HG03135 (cell line): ENCODE measurements around the gene DUOXA2.
"Not testable (repeated sequence)": the region's sequence is repeated elsewhere in the genome, so short reads cannot be mapped to it uniquely, and the experiment has no call there.

Experiments
- ATAC-seq: cut with Tn5 transposase; IDR thresholded peaks from one replicate; pipeline ENCODE4 v1.9.1; 2021; ENCODE audit warnings: mild to moderate bottlenecking, moderate library complexity; ENCODE audit not compliant: unreplicated experiment

Gene DUOXA2

GRCh38 chr15:45094358-45094730 lies 19.8 kb upstream of the DUOXA2 start:
- no peak for ATAC-seq

GRCh38 chr15:45095661-45096060 lies 18.5 kb upstream of the DUOXA2 start:
- ATAC-seq = no peak

- no peak for ATAC-seq
Measured at GRCh38 chr15:45097466-45097865, 16.7 kb upstream of the DUOXA2 start.

GRCh38 chr15:45099549-45100165 lies 14.5 kb upstream of the DUOXA2 start:
- no peak for ATAC-seq

DNA sequence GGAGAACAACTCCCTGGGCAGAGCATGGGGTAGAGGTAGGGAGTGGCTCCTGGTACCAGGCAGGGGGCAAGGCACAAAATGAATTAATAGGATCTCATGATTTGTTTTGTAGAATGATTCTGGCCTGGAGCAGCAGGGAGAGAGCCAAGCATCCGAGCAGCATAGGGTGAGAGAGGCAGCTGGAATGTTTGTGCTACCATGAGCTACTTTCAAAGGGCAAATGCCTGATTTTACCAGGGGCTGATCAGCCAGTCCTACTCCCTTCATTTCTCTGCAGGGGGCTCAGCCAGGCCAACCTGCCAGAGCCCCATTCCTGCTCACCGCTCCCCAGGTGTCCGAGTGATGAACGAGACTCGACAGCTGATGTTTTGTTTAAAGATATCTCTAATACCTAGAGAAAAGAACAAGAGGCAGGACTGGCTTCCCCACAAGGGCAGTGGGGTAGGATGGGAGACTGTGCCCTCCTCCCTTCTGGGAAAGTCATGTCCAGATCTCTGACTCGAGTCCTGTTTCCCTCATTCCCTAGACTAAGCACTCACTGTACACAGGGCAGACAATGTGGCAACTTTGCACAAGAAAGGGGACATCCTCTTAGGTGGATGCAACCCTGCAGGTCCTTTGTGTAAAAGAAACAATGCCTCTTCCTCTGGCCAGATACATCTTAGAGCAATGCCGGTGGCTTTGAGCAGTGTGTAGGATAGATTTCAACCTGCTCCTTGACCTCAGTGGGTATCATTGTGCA lies 13.1 kb upstream of the DUOXA2 start:
- no peak for ATAC-seq

GRCh38 chr15:45101749-45102148 lies 12.4 kb upstream of the DUOXA2 start:
- ATAC-seq = no peak

DNA sequence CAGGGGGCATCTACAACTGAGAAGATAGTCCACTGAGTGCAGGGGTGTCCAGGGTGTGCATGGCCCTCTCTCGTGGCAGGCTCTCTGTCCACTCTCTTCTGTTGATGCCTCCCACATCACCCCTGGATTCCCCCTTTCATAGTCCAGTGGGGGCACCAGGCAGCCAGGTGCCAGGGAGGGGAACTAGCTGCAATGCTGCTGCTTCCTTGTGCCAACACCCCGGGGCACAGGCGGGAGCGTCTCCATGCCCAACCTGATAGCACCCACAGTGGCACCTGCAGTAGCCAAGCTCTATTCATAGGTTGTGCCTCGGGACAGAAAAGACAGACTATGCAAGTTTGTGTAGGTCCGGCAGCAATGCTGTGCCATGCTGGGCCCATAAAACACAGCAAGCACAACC lies 11.9 kb upstream of the DUOXA2 start:
- ATAC-seq = no peak

DNA sequence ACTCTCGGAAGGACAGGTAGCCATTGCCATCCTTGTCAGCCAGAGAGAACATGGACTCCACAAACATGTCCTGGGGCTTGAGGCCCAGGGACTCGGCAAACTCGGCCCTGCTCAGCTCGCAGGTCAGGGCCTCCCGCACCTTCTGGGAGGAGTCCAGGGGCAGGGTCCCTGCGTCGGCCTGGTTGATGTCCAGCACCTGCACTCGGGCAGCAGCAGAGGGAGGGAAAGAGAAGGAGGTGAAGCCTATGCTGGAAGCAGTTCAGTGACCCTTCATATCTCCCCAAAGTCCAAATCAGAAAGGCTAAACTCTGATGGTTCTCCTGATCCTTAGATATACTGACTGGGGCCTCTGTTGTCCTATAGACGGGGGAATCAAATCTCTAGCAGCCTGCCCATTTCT lies 10.0 kb upstream of the DUOXA2 start:
- not testable (repeated sequence) for ATAC-seq

GRCh38 chr15:45105586-45105985 lies 8.5 kb upstream of the DUOXA2 start:
- no peak for ATAC-seq

DNA sequence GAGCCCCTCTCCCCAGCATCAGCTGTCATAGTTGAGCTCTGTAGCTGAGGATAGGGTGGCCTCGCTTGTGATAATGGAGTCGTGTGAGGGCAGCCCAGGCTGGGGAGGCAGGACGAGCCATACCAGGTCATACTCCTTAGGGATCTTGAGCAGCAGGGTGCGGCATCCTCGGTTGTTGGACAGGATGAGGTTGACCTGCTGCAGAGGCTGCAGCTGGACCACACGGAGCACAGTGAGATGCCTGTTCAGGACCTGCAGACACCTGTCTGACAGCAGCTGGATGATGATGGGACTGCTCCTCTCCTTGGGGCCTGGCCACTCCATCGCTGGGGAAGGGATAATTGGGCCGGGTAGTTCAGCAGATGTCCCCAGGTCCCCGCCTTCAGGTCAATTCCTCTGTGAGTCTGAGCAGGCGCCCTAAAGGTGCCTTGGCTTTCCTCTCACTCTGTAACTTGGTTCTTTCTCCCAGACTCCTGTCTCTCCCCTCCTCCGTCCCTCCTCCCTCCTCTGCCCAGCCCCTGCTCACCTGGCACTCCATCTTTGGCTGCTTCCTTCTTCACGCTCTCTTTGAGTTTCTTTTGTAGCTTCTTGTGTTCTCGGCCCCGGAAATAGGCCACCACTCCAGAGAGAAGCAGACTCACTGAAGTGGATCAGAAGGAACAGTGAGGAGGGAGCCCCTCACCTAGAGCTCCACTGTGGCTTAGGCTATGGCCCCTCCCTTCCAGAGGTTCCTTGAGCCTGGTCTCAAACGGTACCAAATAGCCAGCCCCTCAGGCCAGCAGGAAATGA lies 7.9 kb upstream of the DUOXA2 start:
- ATAC-seq = no peak

- ATAC-seq = no peak
Measured at GRCh38 chr15:45107941-45108630, 6.0 kb upstream of the DUOXA2 start.

- no peak for ATAC-seq
Measured at GRCh38 chr15:45110256-45110820, 3.8 kb upstream of the DUOXA2 start.

DNA sequence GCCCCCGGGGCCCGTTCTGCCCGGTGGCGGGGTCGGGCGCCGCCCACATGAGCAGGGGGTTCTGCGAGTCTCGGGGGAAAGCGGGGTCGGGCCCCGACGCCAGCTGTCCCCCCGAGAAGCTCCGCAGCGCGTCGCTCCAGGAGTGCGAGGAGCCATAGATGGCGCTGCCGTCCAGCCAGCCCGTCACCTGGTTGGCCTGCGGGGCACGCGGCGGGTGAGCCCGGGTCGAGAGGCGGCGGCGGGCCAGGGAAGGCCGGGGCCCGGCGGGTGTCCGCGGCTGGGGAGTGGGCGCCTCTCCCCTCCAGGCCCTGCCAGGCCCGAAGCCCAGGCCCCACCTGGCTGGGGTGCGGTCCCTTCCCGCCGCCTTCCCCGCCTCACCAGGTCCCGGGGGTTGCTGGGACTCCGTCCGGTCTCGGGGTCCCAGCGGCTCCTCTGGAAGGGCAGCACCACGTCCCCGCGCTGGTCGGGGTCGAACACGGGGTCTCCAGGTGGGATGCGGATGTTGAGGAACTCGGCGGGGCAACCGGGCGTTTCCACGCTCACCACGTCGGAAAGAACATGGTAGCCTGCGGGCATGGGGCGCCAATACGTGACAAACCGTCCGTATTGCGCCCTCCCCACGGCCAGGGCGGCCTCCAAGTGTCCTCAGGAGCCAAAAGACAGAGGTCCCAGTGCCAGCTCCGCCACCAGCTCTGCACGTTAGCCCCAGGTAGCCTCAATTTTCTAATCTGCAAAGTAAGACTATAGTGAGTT lies 2.6 kb upstream of the DUOXA2 start:
- no peak for ATAC-seq

DNA sequence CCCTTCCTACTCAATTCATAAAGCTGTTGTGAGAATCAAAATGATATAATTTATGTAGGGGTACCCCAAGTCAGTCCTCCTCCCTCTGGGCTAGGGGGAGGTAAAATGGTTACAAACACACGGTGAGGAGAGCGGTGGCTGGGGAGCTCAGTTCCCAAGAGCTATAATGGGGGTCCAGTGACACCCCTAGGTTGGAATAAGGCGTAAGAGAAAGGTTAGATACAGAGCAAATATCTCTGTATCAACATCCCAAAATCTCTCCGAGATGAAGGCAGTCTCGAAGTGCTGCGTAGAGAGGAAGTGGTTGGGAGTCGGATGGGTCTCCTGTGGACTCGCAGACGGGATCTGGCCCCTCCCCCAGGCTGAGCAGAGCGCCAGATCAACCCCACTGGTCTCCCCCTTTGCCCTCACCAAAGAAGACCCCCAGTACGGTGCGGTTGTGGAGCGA lies 2.0 kb upstream of the DUOXA2 start:
- ATAC-seq = no peak

DNA sequence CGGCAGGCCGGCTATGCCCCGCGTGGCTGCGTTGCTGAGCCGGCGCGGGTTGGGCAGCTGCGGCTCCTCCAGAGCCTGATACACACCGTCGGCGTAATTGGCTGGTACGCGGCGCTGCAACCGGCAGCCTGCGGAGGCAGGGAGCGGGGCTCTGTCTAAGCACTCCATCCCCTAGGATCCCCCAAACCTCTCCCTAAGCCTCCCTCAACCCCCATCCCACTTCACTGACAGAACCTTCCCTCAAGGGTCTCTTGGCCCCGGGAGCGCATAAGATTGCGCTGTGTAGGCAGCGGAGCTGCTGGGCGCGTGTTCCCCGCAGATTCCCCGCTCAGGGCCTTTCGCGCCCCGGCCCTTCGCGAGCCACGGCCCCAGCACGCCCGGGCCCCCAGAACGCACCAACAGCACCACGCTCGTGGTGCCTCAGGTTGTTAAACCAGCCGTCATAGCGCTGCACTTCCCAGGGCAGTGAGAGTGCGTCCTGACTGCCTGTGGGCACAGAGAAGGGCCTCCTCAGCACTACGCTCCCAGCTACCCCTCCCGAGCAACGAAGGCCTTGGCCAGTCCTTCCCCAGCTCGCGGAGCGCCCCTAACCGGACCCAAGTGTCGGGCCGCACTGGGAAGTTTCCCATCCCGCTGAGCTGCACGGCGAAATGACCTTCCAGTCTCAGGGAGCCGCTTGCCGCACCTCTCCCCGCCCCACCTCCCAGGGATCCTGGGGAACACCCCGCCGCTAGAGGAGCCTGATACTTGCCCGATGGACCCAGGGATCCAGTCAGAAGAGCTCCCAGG lies 1.3 kb upstream of the DUOXA2 start:
- ATAC-seq = no peak

- ATAC-seq = no peak
Measured at GRCh38 chr15:45113380-45113990, 641 bp upstream of the DUOXA2 start.

DNA sequence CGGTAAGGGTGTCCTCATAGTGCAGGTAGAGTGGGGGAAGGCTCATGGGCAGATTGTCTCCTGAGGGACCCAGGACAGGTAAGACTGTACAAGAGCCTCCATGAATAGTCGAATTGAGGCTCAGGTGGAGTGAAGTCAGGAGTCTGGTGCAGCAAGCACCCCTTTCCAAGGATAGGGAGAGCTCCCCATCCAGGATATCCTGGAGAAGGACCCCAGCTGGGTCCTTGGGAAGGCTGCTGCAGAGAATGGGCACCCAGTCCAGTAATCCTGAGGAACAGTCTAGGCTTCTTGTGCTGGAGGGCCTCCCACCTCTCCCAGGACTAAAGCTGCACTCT lies 592 bp downstream of the DUOXA2 start:
- no peak for ATAC-seq

DNA sequence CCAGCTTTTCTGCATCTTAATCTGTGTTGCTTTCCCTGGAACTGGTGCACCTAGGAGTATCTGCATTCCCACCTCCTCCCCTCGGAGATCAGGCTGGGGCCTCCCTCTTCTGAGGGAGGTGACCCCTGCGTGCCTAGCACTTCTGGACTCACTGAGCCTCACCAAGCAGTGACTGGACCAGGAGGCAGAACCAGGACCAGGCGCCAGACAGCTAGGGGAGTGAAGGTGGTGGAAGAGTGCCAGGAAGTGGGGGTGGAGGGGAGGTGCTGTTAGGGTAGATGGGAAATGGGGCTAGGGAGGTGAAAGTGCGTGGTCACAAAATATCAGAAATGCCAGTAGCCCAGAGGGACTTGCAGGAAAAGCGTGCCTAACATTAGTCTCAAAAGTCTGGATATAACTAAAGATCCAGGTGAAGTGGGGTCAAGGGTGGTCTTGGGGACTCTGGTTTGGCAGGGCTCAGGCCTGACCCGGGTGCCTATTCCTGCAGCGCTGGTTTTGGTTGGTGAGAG lies 1.2 kb downstream of the DUOXA2 start:
- ATAC-seq = no peak

DNA sequence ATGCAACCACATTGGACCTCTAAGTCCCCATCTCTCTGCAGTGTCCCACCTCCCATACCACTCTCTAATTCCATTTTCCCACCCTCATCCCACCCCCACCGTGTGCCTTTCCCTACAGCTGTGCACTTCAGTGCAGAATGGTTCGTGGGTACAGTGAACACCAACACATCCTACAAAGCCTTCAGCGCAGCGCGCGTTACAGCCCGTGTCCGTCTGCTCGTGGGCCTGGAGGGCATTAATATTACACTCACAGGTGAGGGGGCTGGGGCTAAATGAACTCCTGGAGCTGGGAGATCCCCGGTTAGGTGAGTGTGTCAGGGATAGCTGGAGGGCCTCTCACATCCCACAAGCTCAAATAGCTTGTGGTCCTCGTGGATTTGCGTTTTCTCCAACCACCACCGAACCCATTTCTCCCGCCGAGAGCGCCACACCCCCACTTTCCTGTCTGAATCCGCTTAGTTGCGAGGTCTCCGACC lies 1.9 kb downstream of the DUOXA2 start:
- no peak for ATAC-seq
